SKM-1 treated with dmso at 0.1 percent for 144 hours (cell line): ENCODE data around the gene SRP72.
A peak's percentile ranks its signal among the peaks of the same experiment; 100 is the strongest.
"Not testable (repeated sequence)": the region's sequence is repeated elsewhere in the genome, so short reads cannot be mapped to it uniquely, and the experiment has no call there.

ENCODE experiments used
- DNase-seq: peaks from one replicate; lab custom pipeline; 2025; ENCODE audit not compliant: unreplicated experiment; lab: John Stamatoyannopoulos, UW

Gene SRP72

DNA sequence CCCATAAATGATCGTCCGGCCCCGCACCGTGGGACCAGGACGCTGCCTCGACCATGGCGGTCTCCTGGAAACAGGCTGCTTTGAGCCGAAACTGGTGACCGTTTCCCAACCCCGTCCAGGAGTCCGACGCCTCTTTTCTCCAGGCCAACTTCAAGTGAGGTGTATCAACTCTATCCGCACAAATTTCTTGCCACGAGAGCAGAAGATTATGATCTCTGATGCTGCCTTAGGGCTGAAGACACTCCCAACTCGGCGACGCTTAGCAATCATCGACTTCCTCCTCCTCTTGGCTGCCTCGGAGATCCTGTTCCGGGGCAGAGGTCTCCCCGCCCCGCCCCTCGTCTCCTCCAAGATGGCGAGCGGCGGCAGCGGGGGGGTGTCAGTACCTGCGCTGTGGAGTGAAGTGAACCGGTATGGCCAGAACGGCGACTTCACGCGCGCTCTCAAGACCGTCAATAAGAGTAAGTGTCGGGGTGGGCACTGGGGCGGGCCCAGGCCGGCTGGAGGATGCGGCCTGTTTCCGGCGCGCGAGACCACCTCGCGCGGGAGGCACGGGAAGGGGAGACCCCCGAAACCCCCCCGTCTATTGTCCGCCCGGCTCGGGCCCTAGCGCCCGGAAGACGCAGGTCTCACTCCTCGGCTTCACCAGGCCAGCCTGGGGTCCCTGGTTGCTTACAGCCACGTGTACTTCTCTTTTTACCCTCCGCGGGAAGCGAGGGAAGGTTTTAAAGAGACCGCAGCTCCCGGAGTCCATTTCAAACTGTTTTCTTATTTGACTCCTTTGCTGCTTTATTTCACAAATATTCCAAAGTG, at the start of gene SRP72:
Gene SRP72, plus strand, starts transcription at position 334 of the 813 bp plus-strand sequence. Its CDS starts 19 bp downstream, at position 353.
- peak; percentile 79 for DNase-seq

- no peak for DNase-seq
Measured at GRCh38 chr4:56424176-56424575, 43.2 kb upstream of the SRP72 start.

DNA sequence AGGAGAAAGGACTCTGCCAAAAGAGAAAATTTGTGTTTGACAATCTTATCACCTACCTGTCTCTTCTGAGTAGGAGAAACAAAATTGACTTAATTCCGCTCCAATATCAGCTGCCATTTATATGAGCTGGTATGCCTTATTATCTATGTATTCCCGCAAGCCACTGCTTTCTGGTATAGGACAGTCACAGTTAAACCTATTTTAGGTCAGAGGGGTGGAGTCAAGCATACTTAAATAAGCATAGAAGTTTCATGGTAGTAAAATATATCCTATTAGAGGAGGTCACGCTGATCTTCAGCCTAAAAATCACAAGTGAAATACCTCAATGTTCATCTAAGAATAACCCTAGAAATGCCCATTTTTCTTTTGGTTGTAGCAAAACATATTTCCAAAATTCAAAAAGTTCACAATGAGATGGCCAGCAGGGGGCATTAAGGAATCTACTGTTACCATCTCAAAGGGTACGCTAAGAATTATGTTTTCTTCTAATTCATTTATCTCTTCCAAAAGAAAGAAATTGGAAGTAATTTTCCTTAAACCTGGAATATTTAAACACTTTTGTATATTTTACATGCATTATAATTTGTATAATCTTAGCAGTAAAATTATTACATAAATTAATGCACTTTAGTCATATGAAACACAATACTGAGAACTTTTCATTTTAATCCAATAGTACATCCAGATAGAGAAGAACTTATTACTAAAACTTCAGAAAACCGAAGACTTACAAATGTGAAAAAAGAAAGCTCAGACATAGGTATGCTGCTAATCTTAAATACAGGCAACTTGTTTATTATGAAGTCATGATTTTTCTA, 42.5 kb upstream of the SRP72 start:
- no peak for DNase-seq

DNA sequence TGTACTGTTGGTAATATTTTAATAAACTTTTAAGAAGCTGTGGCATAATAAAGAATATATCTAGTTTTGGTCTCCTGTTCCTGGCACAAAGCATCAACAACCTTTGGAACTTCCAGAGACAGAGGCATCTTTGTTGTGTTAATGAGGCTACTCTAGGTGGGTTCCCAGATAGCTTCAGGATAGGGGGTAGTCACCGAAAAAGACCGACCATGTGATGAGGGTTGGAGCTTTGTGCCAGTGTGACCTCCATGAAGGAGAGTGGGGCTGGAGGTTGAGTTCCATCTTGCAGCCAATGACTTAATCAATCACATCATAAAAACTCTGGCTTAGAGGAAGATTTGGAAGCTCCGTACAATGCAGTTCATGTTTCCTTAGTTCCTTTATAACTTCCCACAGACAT, 41.9 kb upstream of the SRP72 start:
- no peak for DNase-seq

- no peak for DNase-seq
Measured at GRCh38 chr4:56426273-56426672, 41.1 kb upstream of the SRP72 start.

DNA sequence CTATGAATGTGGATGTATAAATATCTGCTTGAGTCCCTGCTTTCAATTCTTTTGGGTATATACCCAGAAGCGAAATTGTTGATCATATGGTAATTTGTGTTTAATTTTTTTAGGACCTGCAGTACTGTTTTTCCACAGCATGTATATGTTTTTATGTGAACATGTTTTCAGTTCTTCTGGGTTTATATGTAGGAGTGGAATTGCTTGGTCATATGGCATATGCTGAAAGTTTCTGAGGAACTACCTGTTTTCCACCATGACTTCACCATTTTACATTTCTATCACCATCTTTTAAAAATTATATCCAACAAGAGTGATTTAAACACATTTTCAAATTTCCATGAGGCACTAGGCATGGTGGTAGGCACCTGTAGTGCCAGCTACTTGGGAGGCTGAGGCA, 40.2 kb upstream of the SRP72 start:
- no peak for DNase-seq

DNA sequence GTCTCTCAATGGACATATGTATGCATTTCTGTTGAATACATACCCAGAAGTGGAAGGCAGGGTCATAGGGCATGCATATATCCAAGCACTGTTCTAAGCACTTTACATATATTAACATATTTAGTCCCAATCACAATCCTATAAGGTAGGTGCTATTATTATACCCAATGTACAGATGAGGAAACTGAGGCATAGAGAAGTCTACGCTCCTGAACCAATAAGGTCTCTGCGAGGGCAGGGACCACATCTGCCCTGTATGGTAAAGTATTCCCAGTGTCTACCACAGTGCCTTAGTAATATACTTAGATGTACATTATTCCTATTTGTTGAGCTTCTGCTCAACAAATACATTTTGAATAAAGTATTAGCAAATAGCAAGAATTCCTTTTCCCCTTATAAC, 37.2 kb upstream of the SRP72 start:
- no peak for DNase-seq

- DNase-seq: no peak
Measured at GRCh38 chr4:56433280-56433679, 34.1 kb upstream of the SRP72 start.

DNA sequence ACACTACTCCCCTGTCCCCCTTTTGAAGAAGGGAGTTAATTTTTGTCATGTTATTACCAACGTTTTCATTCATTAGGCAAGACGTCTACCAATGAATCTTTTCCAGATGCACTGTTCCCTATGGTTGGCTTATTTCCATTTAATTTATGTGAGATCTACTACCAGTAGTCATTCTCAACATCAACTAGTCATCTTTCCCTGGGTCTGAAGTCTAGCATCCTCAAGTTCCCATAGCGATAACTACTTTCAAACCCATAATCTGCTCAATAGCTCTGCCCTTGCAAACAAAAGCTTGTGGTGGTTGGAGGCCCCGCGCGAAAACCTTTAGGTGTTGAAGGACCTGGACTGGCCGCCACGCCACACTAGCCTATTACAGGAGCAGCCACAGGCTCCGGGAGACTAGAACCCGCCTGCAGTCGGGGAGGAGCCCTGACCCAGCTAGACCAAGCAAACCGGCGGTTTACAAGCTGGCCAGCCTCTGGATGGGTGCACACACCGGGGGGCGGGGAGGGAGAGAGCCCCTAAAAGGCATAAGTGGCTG, 32.7 kb upstream of the SRP72 start:
- DNase-seq: no peak

DNA sequence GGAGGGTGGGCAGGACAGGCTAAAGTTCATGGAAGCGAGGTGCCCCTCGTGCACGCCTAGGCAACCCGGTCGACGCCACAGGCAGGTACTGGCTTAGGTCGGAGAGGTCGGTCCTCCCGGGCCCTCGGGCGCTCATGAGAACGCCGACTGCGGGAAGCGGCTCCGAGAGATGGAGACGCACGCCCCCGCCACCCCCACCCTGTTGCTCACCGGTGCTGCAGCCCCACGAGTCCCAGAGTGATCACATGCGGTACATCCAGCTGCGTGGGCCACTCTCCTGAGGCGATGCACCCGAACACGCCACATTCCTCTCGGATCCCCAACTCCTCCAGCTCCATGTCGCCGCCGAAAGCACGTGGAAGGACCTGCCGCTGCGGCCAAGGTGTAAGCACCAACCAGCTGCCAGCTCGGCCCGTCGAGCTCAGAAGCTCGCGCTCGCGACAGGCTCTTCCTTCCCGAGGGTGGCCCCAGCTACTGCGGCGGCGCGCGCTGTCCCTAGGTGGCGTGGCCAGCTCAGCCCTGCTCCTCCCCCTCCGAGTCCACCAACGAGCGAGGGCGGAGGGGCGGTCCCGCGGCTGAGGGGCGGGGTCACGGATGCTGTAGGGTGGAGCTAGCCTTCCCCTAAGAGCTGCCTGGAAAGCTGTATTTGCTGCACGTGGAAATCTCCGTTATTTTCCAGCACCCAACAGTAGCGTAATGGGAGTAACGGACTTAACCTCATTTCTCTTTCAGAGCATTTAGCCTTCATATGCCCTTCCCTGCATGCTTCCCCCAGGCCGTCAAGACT, 32.1 kb upstream of the SRP72 start, which contains the start of gene PPAT:
Gene PPAT, minus strand, starts transcription at position 476 of the 787 bp plus-strand sequence. Its CDS starts 138 bp downstream, at position 338.
- peak; percentile 98 for DNase-seq

- no peak for DNase-seq
Measured at GRCh38 chr4:56438766-56439165, 28.7 kb upstream of the SRP72 start.

DNA sequence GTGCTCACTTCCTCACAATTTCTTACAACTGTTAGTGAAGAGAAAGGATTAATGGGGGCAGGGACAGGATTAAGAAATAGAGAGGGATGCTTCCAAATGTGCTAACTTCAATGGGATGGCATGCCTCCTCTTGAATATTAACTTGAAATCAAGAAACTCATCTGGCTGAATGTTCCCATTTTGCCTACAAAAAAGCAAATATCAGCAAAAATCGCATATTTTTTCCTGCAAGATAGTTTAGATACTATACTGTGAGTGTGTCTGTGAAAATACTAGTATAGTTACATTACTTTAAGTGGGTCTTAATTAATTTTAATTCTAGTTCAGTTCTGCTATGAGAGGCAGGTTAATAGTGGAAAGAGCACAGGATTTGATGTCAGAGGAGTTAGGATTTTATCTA, 26.4 kb upstream of the SRP72 start:
- DNase-seq: no peak

GRCh38 chr4:56444719-56445118, 22.7 kb upstream of the SRP72 start:
- no peak for DNase-seq

DNA sequence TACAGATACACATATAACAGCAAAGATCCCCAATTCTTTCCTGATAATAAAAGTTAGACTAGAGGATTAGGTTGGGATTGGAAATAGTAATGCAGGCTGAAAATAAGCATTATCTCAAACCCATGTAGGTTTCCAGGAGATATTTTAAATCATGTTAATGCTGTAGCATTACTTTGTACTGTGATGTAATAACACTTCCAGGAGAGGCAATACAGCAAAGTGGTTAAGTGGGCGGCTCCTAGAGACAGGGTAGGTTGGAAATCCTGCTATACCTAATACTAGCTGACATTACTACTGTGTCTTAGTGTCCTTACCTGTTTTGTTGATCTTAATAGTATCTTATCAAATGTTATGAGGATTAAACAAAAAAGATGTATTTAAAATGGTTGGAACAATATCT, 21.7 kb upstream of the SRP72 start:
- no peak for DNase-seq

DNA sequence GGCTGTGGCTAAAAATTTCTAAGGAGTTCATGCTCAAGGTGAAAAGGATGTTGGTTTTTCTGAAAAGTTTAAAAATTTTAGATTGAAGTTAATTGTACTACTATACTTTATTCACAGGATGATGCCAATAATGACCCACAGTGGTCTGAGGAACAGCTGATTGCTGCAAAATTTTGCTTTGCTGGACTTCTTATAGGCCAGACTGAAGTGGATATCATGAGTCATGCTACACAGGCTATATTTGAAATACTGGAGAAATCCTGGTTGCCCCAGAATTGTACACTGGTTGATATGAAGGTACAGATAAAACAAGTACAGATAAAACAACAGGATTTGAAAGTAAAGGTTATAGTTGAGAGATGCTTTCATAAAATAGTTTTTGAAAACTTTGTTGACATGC, 19.1 kb upstream of the SRP72 start:
- DNase-seq: no peak

DNA sequence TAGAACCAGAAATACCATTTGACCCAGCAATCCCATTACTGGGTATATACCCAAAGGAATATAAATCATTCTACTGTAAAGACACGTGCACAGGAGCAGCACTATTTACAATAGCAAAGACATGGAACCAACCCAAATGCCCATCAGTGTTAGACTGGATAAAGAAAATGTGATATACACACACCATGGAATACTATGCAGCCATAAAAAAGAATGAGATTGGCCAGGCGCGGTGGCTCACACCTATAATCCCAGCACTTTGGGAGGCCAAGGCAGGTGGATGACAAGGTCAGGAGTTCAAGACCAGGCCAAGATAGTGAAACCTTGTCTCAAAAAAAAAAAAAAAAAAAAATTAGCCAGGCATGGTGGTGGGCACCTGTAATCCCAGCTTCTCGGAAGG, 17.9 kb upstream of the SRP72 start:
- DNase-seq: not testable (repeated sequence)

DNA sequence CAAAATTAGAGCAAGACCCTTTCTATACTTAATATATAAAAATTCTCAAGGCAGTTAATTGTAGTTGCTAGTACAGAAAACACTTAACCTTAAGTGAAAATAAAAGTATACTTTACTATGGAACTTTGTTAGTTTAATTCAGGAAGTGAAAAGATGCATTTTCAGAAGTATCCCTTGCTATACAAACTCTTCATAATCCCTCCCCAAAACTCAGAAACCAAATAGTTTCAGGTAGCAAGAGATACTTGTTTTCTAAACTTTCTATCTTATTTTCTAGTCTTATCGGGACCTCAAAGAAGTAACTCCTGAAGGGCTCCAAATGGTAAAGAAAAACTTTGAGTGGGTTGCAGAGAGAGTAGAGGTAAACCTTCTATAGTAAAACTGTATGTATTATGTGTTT, 17.1 kb upstream of the SRP72 start:
- no peak for DNase-seq

- no peak for DNase-seq
Measured at GRCh38 chr4:56460085-56460484, 7.3 kb upstream of the SRP72 start.

GRCh38 chr4:56462157-56462556, 5.3 kb upstream of the SRP72 start:
- no peak for DNase-seq

- DNase-seq: no peak
Measured at GRCh38 chr4:56463711-56464110, 3.7 kb upstream of the SRP72 start.

DNA sequence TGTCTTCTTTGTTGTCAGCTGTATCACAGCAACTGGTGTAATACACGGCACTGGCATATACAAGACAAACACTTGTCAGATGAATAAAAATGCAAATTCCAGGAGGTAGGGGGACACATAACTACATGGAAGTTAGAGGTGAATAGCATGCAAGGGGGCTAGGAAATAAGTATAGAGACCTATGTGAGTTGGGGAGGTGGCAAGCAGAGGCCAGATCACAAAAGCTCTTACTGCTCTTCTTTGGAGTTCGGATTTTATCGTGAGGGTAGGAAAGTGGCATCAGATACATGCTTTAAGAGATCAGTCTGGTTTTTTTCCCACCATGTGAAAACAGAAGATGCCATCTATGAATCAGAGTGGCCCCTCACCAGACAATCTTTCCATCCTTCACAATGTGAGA, 2.8 kb upstream of the SRP72 start:
- no peak for DNase-seq
